Hindlimb muscle (tissue), 1 donor: ENCODE measurements around the gene RPS14. TPM values are rescaled to one million over a fixed set of nuclear protein-coding genes. Genes with fewer than 3 reads are reported as not detected.

Source experiments
- DNase-seq: peaks from one replicate; pipeline ENCODE4 v3.0.0-alpha.2; 2013
- polyA plus RNA-seq: library from polyadenylated mRNA; unstranded; fragments of 120-200 nt; gene quantifications from one replicate; pipeline ENCODE4 v1.2.1, GENCODE V29; 2013; ENCODE audit not compliant: insufficient read length

Gene RPS14
- polyA plus RNA-seq, 1 donor = 2,799 TPM

DNA sequence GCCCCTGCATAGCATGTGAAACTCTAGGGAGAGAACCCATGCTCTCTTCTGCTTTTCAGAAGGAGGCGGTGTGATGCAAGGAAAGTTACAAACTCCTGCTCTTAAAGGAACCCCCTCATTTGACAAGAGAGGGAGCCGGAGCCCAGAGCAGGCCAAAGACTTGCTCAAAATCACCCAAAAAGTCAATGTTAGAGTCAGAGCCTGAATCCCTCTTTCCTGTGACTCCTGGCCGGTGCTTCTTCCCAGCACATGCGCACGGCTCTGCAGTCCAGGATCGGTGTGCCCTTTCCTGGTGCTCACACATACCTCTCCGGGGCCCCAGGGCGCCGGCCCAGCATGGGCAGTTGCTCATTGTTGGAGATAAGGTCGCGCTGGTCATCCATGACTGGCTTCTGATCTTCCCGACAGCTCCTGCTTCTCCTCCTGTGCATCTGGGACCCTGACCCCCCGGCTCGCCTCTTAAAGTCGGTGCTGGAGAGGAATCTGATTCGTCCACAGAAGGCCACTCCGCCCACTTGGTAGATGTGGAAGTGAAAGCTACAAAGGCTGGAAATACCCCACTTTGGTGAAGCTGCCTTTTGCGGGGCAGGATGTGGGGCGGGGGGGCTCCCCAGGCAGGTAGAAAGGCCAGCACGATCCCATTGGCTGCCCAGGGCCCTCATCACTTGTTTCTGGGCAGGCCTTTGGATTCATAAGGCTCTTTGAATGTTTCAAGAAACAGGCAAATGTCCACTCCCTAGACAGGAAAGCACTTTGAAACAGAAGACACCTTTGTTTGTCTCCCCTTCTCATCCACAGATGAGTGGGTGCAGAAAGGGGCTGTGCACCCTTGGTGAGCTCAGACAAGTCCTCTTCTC is 37.0 kb downstream of the RPS14 start, which contains the start of gene CD74:
TSS of gene CD74 (minus strand) at position 592 of the 857 bp plus-strand sequence. CDS start at position 431, 161 bp downstream.
- peak; percentile 58 for DNase-seq

- peak; percentile 13 for DNase-seq
These were observed 38.1 kb downstream of the RPS14 start for GRCh38 chr5:150411245-150411979.

DNA sequence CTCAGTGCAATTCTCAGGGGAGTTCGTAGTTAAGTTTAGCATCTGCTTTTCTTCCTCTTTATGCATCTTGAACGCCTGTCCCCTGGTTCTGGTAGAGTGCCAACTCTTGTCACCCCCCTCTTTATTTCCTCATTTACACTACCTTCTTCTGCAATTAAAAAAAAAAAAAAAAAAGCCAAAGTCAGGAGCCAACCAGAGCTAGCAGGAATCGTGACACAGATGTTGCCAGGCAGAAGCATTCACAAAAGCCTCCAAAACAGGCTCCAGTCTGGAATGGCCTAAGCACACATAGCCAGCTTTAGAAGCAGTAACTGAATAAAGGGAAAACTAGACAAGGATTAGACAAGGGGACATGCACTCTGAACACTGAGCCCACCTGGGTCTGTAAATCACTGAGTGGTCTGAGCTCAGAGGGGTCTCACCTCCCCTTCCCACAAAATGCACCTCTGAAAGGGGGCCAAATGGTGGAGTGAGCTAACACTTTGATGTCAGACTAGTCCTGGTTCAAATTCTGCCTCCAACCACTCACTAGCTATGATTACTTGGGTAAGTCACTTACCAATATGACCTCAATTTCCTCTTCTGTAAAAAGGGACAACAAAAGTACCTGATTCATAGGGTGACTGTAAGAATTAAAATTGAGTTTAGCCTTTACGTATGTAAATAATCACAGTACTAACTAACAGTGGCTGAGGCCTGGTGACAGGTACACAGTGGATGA is 38.9 kb downstream of the RPS14 start:
- DNase-seq = peak; percentile 81

GRCh38 chr5:150409638-150410523 is 39.7 kb downstream of the RPS14 start:
- DNase-seq = peak; percentile 82

DNA sequence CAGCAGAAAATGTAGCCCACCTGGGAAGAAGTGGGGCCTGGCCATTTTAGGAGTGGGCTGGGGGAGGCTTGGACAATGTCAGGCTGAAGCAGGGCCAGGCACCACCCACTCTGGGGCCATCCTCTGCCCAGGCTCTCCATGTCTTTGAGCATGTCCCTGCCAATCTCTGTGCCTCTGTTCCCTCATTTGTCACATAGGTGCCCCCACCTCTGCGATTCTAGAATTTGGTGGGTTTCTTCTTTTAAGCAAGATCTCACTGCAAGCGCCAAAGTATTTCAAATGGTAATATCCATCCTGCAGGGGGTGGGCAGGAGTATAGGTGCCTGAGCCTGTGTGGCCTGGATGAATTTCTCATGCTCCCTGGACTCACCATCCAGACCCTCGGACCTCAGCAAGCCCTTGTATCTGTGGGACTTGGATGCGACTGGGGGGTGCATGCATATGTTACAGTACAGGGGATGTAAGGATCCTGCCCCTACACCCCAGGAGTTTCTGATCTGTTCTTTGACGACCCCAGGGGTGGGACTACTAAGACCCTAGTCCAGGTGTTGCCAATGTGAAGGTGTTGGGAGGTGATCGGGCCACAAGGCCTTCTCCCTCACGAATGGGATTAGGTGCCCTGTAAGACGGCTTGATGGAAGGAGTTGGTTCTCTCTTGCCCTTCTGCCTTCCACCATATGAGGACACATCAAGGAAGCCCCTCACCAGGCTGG is 41.2 kb downstream of the RPS14 start:
- no peak for DNase-seq

- DNase-seq = no peak
These were observed 42.3 kb downstream of the RPS14 start for GRCh38 chr5:150407096-150407720.

DNA sequence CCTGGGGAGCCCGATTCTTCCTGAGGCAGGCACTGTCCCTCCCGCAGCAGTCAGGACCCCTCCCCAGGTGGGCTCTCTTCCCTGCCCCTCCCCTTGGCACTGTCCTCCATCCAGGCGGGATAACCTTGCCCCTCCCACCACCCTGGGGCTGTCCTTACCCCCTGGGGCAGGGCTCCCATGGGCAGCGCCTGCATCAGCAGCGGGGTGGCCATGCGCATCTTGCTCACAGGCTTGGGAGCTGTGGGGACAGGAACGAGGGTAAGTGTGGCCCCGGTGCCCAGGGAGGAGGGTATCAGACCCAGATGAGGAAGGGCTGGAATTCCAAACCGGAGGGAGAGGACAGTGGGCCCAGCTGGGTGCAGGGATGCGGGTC is 42.8 kb downstream of the RPS14 start:
- no peak for DNase-seq

GRCh38 chr5:150406103-150406722 is 43.3 kb downstream of the RPS14 start:
- DNase-seq = no peak

- no peak for DNase-seq
These were observed 44.4 kb downstream of the RPS14 start for GRCh38 chr5:150404941-150405816.

DNA sequence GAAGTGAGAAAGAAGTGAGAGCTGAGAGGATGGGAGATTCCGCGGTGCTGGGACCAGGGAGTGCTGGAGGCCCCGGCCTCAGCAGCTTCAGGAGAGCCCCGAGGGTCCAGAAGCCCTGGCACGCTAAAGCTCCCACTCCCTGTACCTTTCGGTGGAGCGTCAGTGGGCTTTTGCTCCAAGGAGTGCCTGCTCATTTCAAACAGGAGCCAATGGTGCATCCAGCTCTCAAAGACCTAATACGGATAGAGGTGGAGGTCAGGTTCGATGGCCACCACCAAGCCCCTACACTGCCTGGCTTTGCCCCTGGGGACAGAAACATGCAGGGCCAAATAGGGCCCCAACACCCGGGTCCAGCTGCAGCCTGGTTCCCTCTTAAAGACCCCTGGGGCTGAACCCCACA is 45.0 kb downstream of the RPS14 start:
- no peak for DNase-seq

- no peak for DNase-seq
These were observed 45.4 kb downstream of the RPS14 start for GRCh38 chr5:150404121-150404520.

GRCh38 chr5:150402901-150403342 is 46.6 kb downstream of the RPS14 start:
- DNase-seq = no peak

DNA sequence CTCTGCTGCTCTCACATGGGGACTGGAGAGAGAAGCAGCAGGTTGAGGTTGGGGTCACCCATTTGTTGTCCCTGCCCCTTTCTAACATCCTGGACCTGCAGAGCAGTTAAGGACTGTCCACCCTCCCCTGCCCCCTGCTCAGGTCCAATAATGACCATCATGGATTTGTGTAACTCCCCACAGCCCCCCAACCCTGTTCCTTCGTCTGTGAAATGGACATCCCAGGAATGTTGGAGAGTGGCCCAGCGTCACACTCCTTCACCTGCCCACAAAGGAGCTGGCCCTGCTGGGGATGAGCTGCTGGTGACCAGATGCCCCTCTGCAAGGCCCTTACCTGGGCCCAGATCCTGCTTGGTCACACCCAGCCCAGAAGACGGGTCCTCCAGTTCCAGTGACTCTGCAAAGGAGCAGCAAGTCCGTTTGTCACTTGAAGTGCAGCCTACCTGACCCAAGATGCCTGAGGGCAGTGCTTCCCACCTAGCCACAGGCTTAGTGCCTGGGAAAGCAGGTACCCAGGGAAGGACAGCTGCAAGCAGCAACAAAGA is 47.2 kb downstream of the RPS14 start:
- DNase-seq = no peak

DNA sequence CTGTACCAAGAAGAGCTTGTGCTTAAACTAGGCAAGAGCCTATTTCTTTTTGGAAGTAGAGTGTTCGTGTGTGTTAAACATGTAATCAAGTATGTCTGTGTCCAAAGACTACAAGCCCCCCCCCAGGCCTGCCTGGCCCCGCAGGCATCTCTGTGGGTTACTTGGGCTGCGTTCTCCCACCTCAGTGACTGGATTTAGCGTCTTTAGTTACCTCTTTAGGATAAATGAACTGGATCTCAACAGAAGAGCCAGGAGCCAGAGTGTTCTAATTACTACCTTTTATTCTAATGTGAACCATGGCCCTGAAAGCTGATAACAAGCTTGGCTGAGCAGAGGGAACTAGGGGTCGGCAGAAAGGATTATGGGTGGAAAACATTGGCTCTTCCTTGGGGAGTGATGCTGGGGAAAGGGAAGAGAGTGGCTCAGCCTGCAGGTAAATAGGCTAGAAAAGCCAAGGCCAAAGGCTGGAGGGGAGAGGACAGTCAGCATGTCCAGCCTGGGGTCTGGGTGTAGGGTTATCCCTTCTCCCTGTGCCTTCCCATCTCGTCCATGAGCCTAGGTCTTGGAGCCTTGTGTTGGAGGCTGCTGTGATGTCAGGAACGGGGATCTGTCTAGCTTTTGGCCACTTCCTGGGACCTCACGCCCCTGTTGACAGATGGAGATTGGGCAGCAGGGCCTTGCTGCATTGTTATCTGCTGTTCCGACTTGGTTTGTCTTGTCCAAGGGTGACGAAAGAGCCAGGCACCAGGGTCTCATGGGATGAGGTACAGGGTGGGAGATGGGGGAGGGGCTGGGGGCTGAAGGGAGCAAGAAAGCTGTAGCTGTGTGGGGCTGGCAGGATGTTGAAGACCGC is 47.9 kb downstream of the RPS14 start:
- DNase-seq = no peak

- no peak for DNase-seq
These were observed 48.5 kb downstream of the RPS14 start for GRCh38 chr5:150401076-150401375.

DNA sequence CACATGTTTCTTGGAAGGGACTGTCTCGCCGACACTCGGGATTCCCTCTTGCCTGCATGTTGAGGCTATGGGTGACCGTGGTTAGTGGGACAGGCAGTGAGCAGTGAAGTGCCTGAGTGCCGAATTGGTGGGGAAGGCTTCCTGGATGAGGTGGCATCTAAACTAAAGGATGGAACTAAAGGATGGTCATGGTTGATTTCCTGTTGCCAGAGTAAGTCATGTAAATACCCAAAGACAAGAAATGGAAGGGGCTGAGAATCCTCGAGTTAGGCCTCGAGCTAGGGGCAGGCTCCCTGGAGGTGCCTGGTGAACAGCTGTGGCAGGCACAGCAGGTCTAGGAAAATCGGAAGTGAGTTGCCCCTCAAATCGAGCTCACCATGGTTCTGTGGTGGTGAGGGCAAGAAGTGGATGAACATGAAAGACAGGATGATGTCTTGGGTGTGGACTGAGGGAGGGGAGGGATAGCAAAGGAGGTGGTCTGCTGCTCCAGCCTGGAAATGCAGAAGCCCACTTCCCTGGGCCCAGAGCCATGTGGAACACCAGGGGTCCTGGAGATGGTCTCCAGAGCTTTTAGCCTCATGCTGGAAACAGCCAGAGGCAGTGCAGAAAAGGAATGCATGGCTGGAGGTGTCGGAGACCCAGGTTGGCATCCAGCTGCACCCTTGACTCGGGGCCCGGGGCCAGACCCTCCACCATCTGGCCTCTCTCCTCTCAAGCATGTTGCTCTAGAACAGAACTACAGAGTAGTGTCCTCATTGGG is 49.0 kb downstream of the RPS14 start:
- DNase-seq = no peak

GRCh38 chr5:150399524-150400211 is 49.9 kb downstream of the RPS14 start:
- no peak for DNase-seq
